Measurements from ENCODE around the gene NKX6-2.

- TF ChIP-seq, protein P1, sequence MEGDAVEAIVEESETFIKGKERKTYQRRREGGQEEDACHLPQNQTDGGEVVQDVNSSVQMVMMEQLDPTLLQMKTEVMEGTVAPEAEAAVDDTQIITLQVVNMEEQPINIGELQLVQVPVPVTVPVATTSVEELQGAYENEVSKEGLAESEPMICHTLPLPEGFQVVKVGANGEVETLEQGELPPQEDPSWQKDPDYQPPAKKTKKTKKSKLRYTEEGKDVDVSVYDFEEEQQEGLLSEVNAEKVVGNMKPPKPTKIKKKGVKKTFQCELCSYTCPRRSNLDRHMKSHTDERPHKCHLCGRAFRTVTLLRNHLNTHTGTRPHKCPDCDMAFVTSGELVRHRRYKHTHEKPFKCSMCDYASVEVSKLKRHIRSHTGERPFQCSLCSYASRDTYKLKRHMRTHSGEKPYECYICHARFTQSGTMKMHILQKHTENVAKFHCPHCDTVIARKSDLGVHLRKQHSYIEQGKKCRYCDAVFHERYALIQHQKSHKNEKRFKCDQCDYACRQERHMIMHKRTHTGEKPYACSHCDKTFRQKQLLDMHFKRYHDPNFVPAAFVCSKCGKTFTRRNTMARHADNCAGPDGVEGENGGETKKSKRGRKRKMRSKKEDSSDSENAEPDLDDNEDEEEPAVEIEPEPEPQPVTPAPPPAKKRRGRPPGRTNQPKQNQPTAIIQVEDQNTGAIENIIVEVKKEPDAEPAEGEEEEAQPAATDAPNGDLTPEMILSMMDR (IDR thresholded peaks at IDR 0.05): no peak
- no peak for TF ChIP-seq EP300 (IDR thresholded peaks at IDR 0.05)
Measured at GRCh38 chr10:132766291-132766690, 19.7 kb downstream of the NKX6-2 start.

All from suprapubic skin (tissue), 3 donors.